ENCODE measurements around the gene MTFMT. TPM values are rescaled to one million over a fixed set of nuclear protein-coding genes. Genes with fewer than 3 reads are reported as not detected.
"Not testable (repeated sequence)": the region's sequence is repeated elsewhere in the genome, so short reads cannot be mapped to it uniquely, and the experiment has no call there.

Gene MTFMT
- 6.4 and 9.6 TPM in 2 replicates for polyA plus RNA-seq (2011; rRNA removed)
- 2.9 and 3.2 TPM in 2 replicates for polyA minus RNA-seq (2011; rRNA and poly(A)+ RNA removed)

- POLR2A ChIA-PET = no interaction called here
- peaks cover 8% of the 10 kb centered on the region for H3K36me3 ChIP-seq (ENCODE audit: control insufficient read depth, insufficient read depth, low read length)
- CTCF ChIA-PET = no interaction called here
- TF ChIP-seq, protein P1, sequence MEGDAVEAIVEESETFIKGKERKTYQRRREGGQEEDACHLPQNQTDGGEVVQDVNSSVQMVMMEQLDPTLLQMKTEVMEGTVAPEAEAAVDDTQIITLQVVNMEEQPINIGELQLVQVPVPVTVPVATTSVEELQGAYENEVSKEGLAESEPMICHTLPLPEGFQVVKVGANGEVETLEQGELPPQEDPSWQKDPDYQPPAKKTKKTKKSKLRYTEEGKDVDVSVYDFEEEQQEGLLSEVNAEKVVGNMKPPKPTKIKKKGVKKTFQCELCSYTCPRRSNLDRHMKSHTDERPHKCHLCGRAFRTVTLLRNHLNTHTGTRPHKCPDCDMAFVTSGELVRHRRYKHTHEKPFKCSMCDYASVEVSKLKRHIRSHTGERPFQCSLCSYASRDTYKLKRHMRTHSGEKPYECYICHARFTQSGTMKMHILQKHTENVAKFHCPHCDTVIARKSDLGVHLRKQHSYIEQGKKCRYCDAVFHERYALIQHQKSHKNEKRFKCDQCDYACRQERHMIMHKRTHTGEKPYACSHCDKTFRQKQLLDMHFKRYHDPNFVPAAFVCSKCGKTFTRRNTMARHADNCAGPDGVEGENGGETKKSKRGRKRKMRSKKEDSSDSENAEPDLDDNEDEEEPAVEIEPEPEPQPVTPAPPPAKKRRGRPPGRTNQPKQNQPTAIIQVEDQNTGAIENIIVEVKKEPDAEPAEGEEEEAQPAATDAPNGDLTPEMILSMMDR (IDR thresholded peaks at IDR 0.05; ENCODE audit: insufficient read depth, low read depth, low read length) = no peak
- H3K27me3 ChIP-seq (ENCODE audit: control insufficient read depth, insufficient read depth, low read length) = peaks cover 3% of the 10 kb centered on the region; the same call in 1 of the 2 replicates
- peak within 1 kb of the TSS; percentile 91 for H3K4me3 ChIP-seq (ENCODE audit: low read depth, low read length)
- no peak for DNase-seq (ENCODE audit: low read depth)
Measured at GRCh38 chr15:65028921-65029735, at the start of gene MTFMT. Gene MTFMT (minus strand): TSS chr15:65029639. CDS start chr15:65029613, 26 bp downstream.

DNA sequence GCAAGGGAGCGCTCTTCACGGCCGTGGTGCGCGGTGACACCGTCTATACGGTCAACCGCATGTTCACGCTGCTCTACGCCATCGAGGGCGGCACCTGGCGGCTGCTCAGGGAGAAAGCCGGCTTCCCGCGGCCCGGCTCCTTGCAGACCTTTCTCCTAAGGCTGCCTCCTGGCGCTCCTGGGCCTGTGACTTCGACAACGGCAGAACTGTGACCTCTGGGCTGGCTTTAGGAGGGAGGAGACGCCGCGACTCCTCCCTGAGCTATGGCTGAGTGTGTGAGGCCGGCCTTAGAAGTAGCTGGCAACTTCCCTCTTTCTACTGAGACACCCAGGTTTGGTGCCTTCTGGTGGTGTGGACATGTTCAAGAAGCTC lies 48.5 kb upstream of the MTFMT start:
- POLR2A ChIA-PET = no interaction called here
- no peak for DNase-seq (ENCODE audit: low read depth)

GRCh38 chr15:65077291-65077980 lies 48.0 kb upstream of the MTFMT start:
- CTCF ChIA-PET = interaction anchor here (0.9 to 13.4 kb wide), 13 partner anchors 10 to 347 kb away, joined by 3 to 301 read pairs (median 7); partner anchors contain the start of genes RASL12 and SLC51B
- TF ChIP-seq, protein P1 (IDR thresholded peaks at IDR 0.05; ENCODE audit: insufficient read depth, low read depth, low read length) = no peak

More for the DNA sequence above, 48.5 kb upstream of the MTFMT start:
- Histone ChIP-seq H3K36me3 (ENCODE audit: control insufficient read depth, insufficient read depth, low read length) (no peaks in the 10 kb centered on the region), H3K27me3 (ENCODE audit: control insufficient read depth, insufficient read depth, low read length) (peaks cover 15% of the 10 kb centered on the region), H3K4me3 (ENCODE audit: low read depth, low read length) (no peak overlapping the region)
- TF ChIP-seq, protein P1 (IDR thresholded peaks at IDR 0.05; ENCODE audit: insufficient read depth, low read depth, low read length) = peak; percentile 81
- CTCF ChIA-PET = interaction anchor here (0.5 to 13.4 kb wide), 17 partner anchors 9 to 469 kb away, joined by 3 to 301 read pairs (median 5); partner anchors contain the start of genes RASL12, SLC51B and UBAP1L

GRCh38 chr15:65076486-65077290 lies 47.2 kb upstream of the MTFMT start, which contains the start of gene KBTBD13:
Gene KBTBD13 (plus strand): TSS chr15:65076746. CDS start chr15:65076816, 70 bp downstream.
- Histone ChIP-seq H3K36me3 (ENCODE audit: control insufficient read depth, insufficient read depth, low read length) (no peaks in the 10 kb centered on the region), H3K4me3 (ENCODE audit: low read depth, low read length) (no peak within 1 kb of the TSS), H3K27me3 (ENCODE audit: control insufficient read depth, insufficient read depth, low read length) (peaks cover 12% of the 10 kb centered on the region)
- TF ChIP-seq, protein P1 (IDR thresholded peaks at IDR 0.05; ENCODE audit: insufficient read depth, low read depth, low read length) = no peak
- DNase-seq (ENCODE audit: low read depth) = no peak
- CTCF ChIA-PET = interaction anchor here (0.9 to 13.4 kb wide), 11 partner anchors 9 to 346 kb away, joined by 3 to 301 read pairs (median 9); partner anchors contain the start of genes RASL12 and SLC51B
- POLR2A ChIA-PET = no interaction called here

More at GRCh38 chr15:65077291-65077980, 48.0 kb upstream of the MTFMT start:
- Histone ChIP-seq H3K27me3 (ENCODE audit: control insufficient read depth, insufficient read depth, low read length) (peaks cover 14% of the 10 kb centered on the region), H3K4me3 (ENCODE audit: low read depth, low read length) (no peak overlapping the region), H3K36me3 (ENCODE audit: control insufficient read depth, insufficient read depth, low read length) (no peaks in the 10 kb centered on the region)
- DNase-seq (ENCODE audit: low read depth) = no peak
- POLR2A ChIA-PET = no interaction called here

DNA sequence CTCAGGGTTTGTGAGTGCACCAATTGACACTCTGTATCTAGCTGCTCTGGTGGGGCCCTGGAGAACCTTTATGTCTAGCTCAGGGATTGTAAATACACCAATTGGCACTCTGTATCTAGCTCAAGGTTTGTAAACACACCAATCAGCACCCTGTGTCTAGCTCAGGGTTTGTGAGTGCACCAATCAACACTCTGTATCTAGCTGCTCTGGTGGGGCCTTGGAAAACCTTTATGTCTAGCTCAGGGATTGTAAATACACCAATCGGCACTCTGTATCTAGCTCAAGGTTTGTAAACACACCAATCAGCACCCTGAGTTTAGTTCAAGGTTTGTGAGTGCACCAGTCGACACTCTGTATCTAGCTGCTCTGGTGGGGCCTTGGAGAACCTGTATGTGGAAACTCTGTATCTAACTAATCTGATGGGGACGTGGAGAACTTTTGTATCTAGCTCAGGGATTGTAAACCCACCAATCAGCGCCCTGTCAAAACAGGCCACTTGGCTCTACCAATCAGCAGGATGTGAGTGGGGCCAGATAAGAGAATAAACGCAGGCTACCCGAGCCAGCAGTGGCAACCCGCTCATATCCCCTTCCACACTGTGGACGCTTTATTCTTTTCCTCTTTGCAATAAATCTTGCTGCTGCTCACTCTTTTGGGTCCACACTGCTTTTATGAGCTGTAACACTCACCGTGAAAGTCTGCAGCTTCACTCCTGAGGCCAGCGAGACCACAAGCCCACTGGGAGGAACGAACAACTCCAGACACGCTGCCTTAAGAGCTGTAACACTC lies 46.4 kb upstream of the MTFMT start:
- DNase-seq (ENCODE audit: low read depth); H3K4me3 ChIP-seq (ENCODE audit: low read depth, low read length); H3K36me3 ChIP-seq (ENCODE audit: control insufficient read depth, insufficient read depth, low read length); H3K27me3 ChIP-seq (ENCODE audit: control insufficient read depth, insufficient read depth, low read length); POLR2A ChIA-PET: not testable (repeated sequence)
- CTCF ChIA-PET = interaction anchor here (0.9 to 13.4 kb wide), 8 partner anchors 8 to 41 kb away, joined by 3 to 301 read pairs (median 40); partner anchors contain the start of gene RASL12

DNA sequence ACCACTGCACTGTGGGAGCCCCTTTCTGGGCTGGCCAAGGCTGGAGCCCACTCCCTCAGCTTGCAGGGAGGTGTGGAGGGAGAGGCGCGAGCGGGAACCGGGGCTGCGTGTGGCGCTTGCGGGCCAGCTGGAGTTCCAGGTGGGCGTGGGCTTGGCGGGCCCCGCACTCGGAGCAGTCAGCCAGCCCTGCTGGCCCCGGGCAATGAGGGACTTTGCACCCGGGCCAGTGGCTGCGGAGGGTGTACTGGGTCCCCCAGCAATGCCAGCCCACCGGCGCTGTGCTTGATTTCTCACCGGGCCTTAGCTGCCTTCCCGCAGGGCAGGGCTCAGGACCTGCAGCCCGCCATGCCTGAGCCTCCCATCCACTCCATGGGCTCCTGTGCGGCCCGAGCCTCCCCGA lies 45.5 kb upstream of the MTFMT start:
- H3K36me3 ChIP-seq (ENCODE audit: control insufficient read depth, insufficient read depth, low read length); POLR2A ChIA-PET; DNase-seq (ENCODE audit: low read depth); H3K4me3 ChIP-seq (ENCODE audit: low read depth, low read length); H3K27me3 ChIP-seq (ENCODE audit: control insufficient read depth, insufficient read depth, low read length): not testable (repeated sequence)
- CTCF ChIA-PET = interaction anchor here (2.2 to 9.3 kb wide), 4 partner anchors 12 to 40 kb away, joined by 8 to 61 read pairs (median 34); no protein-coding TSS in a partner anchor

Data from BJ (cell line).